Gastroesophageal sphincter (tissue), 3 donors: ENCODE results near the gene GABRR2.

ENCODE experiments used
- CTCF ChIP-seq, 4 experiments: fragments of 200-600 bp in 2 of 4; fragments of 450-650 bp in 2 of 4; sonication (generic) in 1 of 4; IDR thresholded peaks; one replicate each; pipeline ENCODE4 v1.5.1; 2017 to 2019; ENCODE audit warnings: antibody characterized with exemption in 4 of 4, mild to moderate bottlenecking in 2 of 4, moderate library complexity in 2 of 4
- EP300 ChIP-seq: sonication (generic); formaldehyde crosslinking; IDR thresholded peaks from one replicate; pipeline ENCODE4 v1.6.1; 2017; ENCODE audit warnings: antibody characterized with exemption, mild to moderate bottlenecking
- POLR2A ChIP-seq, 2 donors: fragments of 450-650 bp; IDR thresholded peaks; one replicate each; pipeline ENCODE4 v1.6.1; 2017; ENCODE audit warnings: antibody characterized with exemption in 2 of 2, mild to moderate bottlenecking in 2 of 2, moderate library complexity in 1 of 2

DNA sequence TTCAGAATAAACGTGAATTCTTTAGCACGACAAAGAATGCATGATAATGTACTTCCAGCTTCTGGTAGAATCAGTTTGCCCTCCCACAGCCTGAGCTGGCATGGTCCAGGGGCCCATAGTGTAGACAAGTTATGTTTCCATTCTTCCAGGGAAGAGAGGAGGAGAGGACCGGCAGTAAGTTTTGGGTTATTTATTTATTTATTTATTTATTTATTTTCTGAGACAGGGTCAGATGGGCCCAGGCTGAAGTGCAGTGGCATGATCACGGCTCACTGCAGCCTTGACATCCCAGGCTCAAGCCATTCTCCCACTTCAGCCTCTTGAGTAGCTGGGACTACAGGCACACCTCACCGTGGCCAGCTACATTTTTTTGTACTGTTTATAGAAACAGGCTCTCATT lies 102.6 kb downstream of the GABRR2 start:
- TF ChIP-seq CTCF (IDR thresholded peaks at IDR 0.05) = no peak
- no peak for TF ChIP-seq POLR2A (IDR thresholded peaks at IDR 0.05)
- no peak for TF ChIP-seq EP300
